Measurements from ENCODE around the gene RAB3GAP1.

DNA sequence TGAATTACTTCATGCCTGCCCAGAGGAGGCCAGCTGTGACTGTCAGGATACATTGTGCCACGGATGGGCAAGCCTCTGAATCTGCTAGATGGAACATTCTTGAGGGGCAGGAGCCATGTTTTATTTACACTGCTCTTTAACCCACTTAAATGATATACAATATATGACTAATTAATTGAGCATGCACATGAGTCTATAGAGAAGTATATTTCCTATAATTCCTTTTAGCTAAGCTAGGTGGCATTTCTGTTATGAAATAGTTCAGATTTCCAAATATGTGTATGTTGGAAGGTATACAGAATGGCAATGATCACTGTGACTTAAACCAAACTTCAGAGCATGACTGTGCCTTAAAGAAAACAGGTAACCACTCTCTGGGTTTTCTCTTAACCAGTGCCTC, 131.7 kb downstream of the RAB3GAP1 start:
- TF ChIP-seq, protein P1, sequence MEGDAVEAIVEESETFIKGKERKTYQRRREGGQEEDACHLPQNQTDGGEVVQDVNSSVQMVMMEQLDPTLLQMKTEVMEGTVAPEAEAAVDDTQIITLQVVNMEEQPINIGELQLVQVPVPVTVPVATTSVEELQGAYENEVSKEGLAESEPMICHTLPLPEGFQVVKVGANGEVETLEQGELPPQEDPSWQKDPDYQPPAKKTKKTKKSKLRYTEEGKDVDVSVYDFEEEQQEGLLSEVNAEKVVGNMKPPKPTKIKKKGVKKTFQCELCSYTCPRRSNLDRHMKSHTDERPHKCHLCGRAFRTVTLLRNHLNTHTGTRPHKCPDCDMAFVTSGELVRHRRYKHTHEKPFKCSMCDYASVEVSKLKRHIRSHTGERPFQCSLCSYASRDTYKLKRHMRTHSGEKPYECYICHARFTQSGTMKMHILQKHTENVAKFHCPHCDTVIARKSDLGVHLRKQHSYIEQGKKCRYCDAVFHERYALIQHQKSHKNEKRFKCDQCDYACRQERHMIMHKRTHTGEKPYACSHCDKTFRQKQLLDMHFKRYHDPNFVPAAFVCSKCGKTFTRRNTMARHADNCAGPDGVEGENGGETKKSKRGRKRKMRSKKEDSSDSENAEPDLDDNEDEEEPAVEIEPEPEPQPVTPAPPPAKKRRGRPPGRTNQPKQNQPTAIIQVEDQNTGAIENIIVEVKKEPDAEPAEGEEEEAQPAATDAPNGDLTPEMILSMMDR (IDR thresholded peaks at IDR 0.05; ENCODE audit: insufficient read depth, low read depth, low read length): no peak
- no peak for TF ChIP-seq EZH2 (IDR thresholded peaks at IDR 0.05; ENCODE audit: insufficient read depth, low read length)
